Liver (tissue), 9 donors: ENCODE results near the gene BMAL1. TPM values are rescaled to one million over a fixed set of nuclear protein-coding genes. Genes with fewer than 3 reads are reported as not detected.

Experiments used
- DNase-seq: peaks from one replicate; pipeline ENCODE4 v3.0.0-alpha.2; 2017; ENCODE audit warnings: low spot score
- H3K27ac ChIP-seq, 2 donors: one replicate each; pipeline ENCODE4 v1.7.0; 2013; ENCODE audit warnings: inconsistent platforms in 2 of 2, low read length in 2 of 2, control low read depth in 1 of 2, low read depth in 1 of 2, mild to moderate bottlenecking in 1 of 2
- H3K27me3 ChIP-seq, 4 donors: one replicate each; pipeline versions ENCODE4 v1.6.1 to v1.7.0; 2013; ENCODE audit warnings: low read length in 3 of 4, inconsistent platforms in 1 of 4, mild to moderate bottlenecking in 1 of 4, moderate library complexity in 1 of 4; ENCODE audit not compliant: control insufficient read depth in 4 of 4, insufficient read depth in 4 of 4
- H3K36me3 ChIP-seq, 4 donors: one replicate each; pipeline versions ENCODE4 v1.6.1 to v1.7.0; 2013; ENCODE audit warnings: low read length in 3 of 4, mild to moderate bottlenecking in 3 of 4, low read depth in 1 of 4, moderate library complexity in 1 of 4; ENCODE audit not compliant: control insufficient read depth in 4 of 4, insufficient read depth in 3 of 4
- H3K4me1 ChIP-seq, 4 donors: one replicate each; pipeline versions ENCODE4 v1.6.1 to v1.7.0; 2013; ENCODE audit warnings: low read length in 3 of 4, mild to moderate bottlenecking in 3 of 4, moderate library complexity in 1 of 4; ENCODE audit not compliant: control insufficient read depth in 4 of 4, insufficient read depth in 4 of 4
- H3K4me3 ChIP-seq, 3 donors: one replicate each; pipeline versions ENCODE4 v1.6.1 to v1.7.0; 2013; ENCODE audit warnings: low read length in 3 of 3, control low read depth in 1 of 3, low read depth in 1 of 3, mild to moderate bottlenecking in 1 of 3
- H3K9ac ChIP-seq, 2 donors: one replicate each; pipeline ENCODE4 v1.7.0; 2013; ENCODE audit warnings: low read length in 2 of 2, mild to moderate bottlenecking in 2 of 2, moderate library complexity in 2 of 2, control low read depth in 1 of 2, low read depth in 1 of 2
- H3K9me3 ChIP-seq, 4 donors: one replicate each; pipeline versions ENCODE4 v1.6.1 to v1.7.0; 2013; ENCODE audit warnings: low read length in 3 of 4; ENCODE audit not compliant: control insufficient read depth in 4 of 4
- ATF3 ChIP-seq: IDR thresholded peaks from 2 replicates; pipeline ENCODE4 v1.6.1; 2016; ENCODE audit warnings: antibody characterized with exemption
- EGR1 ChIP-seq, 2 donors: IDR thresholded peaks; 2 replicates each; pipeline ENCODE4 v1.6.1; 2016 to 2018; ENCODE audit warnings: antibody characterized with exemption in 2 of 2, low read depth in 2 of 2
- FOXA1 ChIP-seq: IDR thresholded peaks from 2 replicates; pipeline ENCODE4 v1.6.1; 2016; ENCODE audit warnings: antibody characterized with exemption
- FOXA2 ChIP-seq: IDR thresholded peaks from 2 replicates; pipeline ENCODE4 v1.6.1; 2016; ENCODE audit warnings: antibody characterized with exemption
- HNF4A ChIP-seq, 2 donors: conservative IDR thresholded peaks; 2 replicates each; pipeline ENCODE4 v1.6.1; 2016; ENCODE audit warnings: antibody characterized with exemption in 2 of 2, mild to moderate bottlenecking in 2 of 2
- HNF4G ChIP-seq: IDR thresholded peaks from 2 replicates; pipeline ENCODE4 v1.6.1; 2016; ENCODE audit warnings: antibody characterized with exemption
- JUND ChIP-seq, 2 donors: IDR thresholded peaks; 2 replicates each; pipeline ENCODE4 v1.6.1; 2016; ENCODE audit warnings: antibody characterized with exemption in 2 of 2
- NR2F2 ChIP-seq: IDR thresholded peaks from 2 replicates; pipeline ENCODE4 v1.6.1; 2016; ENCODE audit warnings: antibody characterized with exemption
- RXRA ChIP-seq, 2 donors: IDR thresholded peaks; 2 replicates each; pipeline ENCODE4 v1.6.1; 2017 to 2018; ENCODE audit warnings: antibody characterized with exemption in 2 of 2, mild to moderate bottlenecking in 1 of 2
- SP1 ChIP-seq: IDR thresholded peaks from 2 replicates; pipeline ENCODE4 v1.6.1; 2018; ENCODE audit warnings: antibody characterized with exemption, mild to moderate bottlenecking
- TAF1 ChIP-seq: conservative IDR thresholded peaks from 2 replicates; pipeline ENCODE4 v1.6.1; 2016; ENCODE audit warnings: antibody characterized with exemption, mild to moderate bottlenecking
- YY1 ChIP-seq: IDR thresholded peaks from 2 replicates; pipeline ENCODE4 v1.6.1; 2016; ENCODE audit warnings: antibody characterized with exemption, mild to moderate bottlenecking
- WGBS: extraction: QIAGEN DNeasy Blood & Tissue Kit; methylation state at CpG from one replicate; pipeline ENCODE4 v1.1.7; 2013; 5-methylcytosine and 5-hydroxymethylcytosine counted together
- polyA plus RNA-seq, 2 donors: library from polyadenylated mRNA; stranded (reverse) in 1 of 2; unstranded in 1 of 2; fragments of 200-250 nt in 1 of 2; fragments of >200 nt in 1 of 2; fragmentation: Nextera tagmentation in 1 of 2; extraction: Ambion mirVana in 1 of 2; gene quantifications; one replicate each; pipeline versions ENCODE4 v1.2.1 to v1.2.3, GENCODE V29; 2013 to 2015
- total RNA-seq, 2 donors: library from RNA; depleted of rRNA; stranded (reverse); fragments of >200 nt; gene quantifications; one replicate each; pipeline ENCODE4 v1.2.3, GENCODE V29; 2014
- TF ChIP-seq, protein P1 (sequence below): IDR thresholded peaks from 2 replicates; pipeline ENCODE4 v1.6.1; 2016; ENCODE audit warnings: antibody characterized with exemption
- donor health status: healthy.
- donor health status: healthy.
- donor health status: healthy.
- donor health status: healthy.
- donor health status: healthy.

BMAL1 gene
- total and polyA plus RNA-seq, 4 donors: 4.7 to 39.0 (median 15.0) TPM

GRCh38 chr11:13376402-13376801 lies 98.8 kb downstream of the BMAL1 start:
- no peaks in the 10 kb centered on the region for H3K27me3 ChIP-seq
- no peak overlapping the region for H3K4me3 ChIP-seq
- H3K9ac ChIP-seq: no peak overlapping the region
- no peaks in the 10 kb centered on the region for H3K4me1 ChIP-seq
- WGBS: 90% methylated on average over 5 of the region's 5 CpGs
- no peak for DNase-seq
- no peak overlapping the region for H3K27ac ChIP-seq
- H3K9me3 ChIP-seq: no peaks in the 10 kb centered on the region
- peaks cover 7 to 93% (median 89%) of the 10 kb centered on the region in 4 donors for H3K36me3 ChIP-seq
- TF ChIP-seq SP1 (no peak), HNF4G (no peak), HNF4A (conservative IDR thresholded peaks at IDR 0.05) (no peak), NR2F2 (no peak)
- TF ChIP-seq, protein P1, sequence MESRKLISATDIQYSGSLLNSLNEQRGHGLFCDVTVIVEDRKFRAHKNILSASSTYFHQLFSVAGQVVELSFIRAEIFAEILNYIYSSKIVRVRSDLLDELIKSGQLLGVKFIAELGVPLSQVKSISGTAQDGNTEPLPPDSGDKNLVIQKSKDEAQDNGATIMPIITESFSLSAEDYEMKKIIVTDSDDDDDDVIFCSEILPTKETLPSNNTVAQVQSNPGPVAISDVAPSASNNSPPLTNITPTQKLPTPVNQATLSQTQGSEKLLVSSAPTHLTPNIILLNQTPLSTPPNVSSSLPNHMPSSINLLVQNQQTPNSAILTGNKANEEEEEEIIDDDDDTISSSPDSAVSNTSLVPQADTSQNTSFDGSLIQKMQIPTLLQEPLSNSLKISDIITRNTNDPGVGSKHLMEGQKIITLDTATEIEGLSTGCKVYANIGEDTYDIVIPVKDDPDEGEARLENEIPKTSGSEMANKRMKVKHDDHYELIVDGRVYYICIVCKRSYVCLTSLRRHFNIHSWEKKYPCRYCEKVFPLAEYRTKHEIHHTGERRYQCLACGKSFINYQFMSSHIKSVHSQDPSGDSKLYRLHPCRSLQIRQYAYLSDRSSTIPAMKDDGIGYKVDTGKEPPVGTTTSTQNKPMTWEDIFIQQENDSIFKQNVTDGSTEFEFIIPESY: no peak

DNA sequence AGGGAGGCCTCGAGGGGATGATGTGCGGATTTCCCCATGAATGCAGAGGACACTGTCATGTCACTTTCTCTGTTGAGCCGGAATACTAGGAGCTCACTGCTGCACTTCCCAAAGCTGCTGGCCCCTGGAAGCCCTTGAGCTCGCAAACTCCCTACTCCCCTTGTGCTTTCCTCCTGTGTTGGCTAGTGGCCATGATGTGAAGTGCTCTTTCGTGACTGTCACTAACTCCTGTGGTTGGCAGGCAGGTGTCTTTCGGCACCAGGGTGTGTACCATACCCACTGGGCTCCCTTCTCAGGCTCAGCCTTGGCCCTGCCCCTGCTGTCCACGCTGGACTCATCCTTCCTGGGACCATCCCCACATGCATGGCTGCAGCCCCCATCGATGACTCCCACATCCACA lies 99.2 kb downstream of the BMAL1 start:
- TF ChIP-seq FOXA1 (no peak), JUND (IDR thresholded peaks at IDR 0.05) (no peak), HNF4A (conservative IDR thresholded peaks at IDR 0.05) (no peak), EGR1 (IDR thresholded peaks at IDR 0.05; ENCODE audit: low read depth in 2 of 2) (no peak), RXRA (IDR thresholded peaks at IDR 0.05) (no peak), SP1 (no peak), YY1 (no peak)
- TF ChIP-seq, protein P1: no peak
- H3K36me3 ChIP-seq: peaks cover 9 to 93% (median 88%) of the 10 kb centered on the region in 4 donors
- no peaks in the 10 kb centered on the region for H3K4me1 ChIP-seq
- no peak overlapping the region for H3K4me3 ChIP-seq
- H3K9me3 ChIP-seq: no peaks in the 10 kb centered on the region
- no peak overlapping the region for H3K27ac ChIP-seq
- no peak for DNase-seq
- WGBS: 97% methylated on average over 8 of the region's 8 CpGs
- no peak overlapping the region for H3K9ac ChIP-seq
- H3K27me3 ChIP-seq: no peaks in the 10 kb centered on the region

DNA sequence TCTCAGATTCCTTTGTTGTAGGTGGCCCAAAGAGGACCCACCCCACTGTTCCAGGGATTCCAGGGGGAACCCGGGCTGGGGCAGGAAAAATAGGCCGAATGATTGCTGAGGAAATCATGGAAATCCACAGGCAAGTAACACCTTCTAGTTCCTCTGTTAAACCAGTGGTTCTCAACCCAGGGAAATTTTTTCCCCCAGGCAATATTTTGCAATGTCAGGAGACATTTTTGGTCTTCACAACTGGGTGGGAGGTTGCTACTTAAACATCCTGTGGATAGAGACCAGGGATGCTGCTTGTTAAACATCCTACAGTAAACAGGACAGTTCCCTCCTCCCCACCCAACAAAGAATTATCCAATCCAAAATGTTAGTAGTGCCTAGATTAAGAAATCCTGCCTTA lies 100.7 kb downstream of the BMAL1 start:
- H3K27me3 ChIP-seq: no peaks in the 10 kb centered on the region
- no peaks in the 10 kb centered on the region for H3K4me1 ChIP-seq
- peaks cover 9 to 88% (median 81%) of the 10 kb centered on the region in 4 donors for H3K36me3 ChIP-seq
- no peak for DNase-seq
- 95% methylated on average over 2 of the region's 2 CpGs for WGBS
- no peaks in the 10 kb centered on the region for H3K9me3 ChIP-seq
- no peak overlapping the region for H3K9ac ChIP-seq
- no peak overlapping the region for H3K27ac ChIP-seq
- TF ChIP-seq ATF3: no peak
- TF ChIP-seq, protein P1: no peak
- no peak for TF ChIP-seq FOXA2
- TF ChIP-seq EGR1 (IDR thresholded peaks at IDR 0.05; ENCODE audit: low read depth in 2 of 2): no peak
- no peak for TF ChIP-seq TAF1
- no peak overlapping the region for H3K4me3 ChIP-seq
